ENCODE data around the gene ZW10. TPM values are rescaled to one million over a fixed set of nuclear protein-coding genes. Genes with fewer than 3 reads are reported as not detected.

The ZW10 gene
- total RNA-seq, 1 experiment from 2014 or later: 15.9 TPM

DNA sequence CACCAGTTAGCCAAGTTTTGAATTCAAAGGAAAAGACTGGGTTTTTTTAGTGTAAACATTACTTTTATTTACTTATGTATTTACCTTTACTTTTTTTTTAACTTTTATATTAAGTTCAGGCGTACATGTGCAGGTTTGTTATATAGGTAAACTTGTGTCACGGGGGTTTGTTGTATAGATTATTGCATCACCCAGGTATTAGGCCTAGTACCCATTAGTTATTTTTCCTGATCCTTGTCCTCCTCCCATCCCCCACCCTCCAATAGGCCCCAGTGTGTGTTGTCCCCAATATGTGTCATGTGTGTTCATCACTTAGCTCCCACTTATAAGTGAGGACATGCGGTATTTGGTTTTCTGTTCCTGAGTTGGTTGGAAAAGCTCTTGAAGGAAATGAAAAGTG lies 20.6 kb downstream of the ZW10 start:
- H3K27me3 Mint-ChIP-seq (ENCODE audit: unreplicated experiment): no peaks in the 10 kb centered on the region

DNA sequence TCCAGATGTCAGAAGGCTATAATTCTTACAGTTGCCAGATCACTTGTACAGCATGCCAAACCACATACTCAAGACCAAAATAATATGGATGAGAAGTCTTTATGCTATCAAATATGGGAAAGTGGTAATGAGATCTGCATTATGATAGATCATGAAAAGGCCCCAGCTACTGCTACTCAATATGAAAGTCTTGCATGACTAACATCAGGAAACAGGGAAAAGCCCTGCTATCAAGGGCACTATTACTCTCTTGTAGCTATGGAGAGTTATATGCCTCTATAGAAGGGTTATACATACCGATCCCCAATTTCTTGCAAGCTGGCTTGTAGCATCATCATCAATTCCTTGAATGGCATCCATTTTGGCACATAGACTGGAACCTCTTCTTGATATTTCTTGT lies 37.2 kb downstream of the ZW10 start:
- intact Hi-C loops (cut with micrococcal nuclease; ENCODE audit: unreplicated experiment): no loop called here
- Mint-ChIP-seq H3K9me3 (ENCODE audit: low read depth, unreplicated experiment) (no peaks in the 10 kb centered on the region), H3K27ac (ENCODE audit: unreplicated experiment) (no peak overlapping the region), H3K36me3 (ENCODE audit: insufficient read depth, unreplicated experiment) (peaks cover 10% of the 10 kb centered on the region), H3K27me3 (ENCODE audit: unreplicated experiment) (no peaks in the 10 kb centered on the region), H3K4me1 (ENCODE audit: low read depth, unreplicated experiment) (no peaks in the 10 kb centered on the region), H3K4me3 (ENCODE audit: low read depth, unreplicated experiment) (no peak overlapping the region)
- BruUV-seq (replicated peaks): no TSS peak
- DNase-seq: no peak
- CTCF ChIA-PET: no interaction called here
- TF ChIP-seq, protein P1, sequence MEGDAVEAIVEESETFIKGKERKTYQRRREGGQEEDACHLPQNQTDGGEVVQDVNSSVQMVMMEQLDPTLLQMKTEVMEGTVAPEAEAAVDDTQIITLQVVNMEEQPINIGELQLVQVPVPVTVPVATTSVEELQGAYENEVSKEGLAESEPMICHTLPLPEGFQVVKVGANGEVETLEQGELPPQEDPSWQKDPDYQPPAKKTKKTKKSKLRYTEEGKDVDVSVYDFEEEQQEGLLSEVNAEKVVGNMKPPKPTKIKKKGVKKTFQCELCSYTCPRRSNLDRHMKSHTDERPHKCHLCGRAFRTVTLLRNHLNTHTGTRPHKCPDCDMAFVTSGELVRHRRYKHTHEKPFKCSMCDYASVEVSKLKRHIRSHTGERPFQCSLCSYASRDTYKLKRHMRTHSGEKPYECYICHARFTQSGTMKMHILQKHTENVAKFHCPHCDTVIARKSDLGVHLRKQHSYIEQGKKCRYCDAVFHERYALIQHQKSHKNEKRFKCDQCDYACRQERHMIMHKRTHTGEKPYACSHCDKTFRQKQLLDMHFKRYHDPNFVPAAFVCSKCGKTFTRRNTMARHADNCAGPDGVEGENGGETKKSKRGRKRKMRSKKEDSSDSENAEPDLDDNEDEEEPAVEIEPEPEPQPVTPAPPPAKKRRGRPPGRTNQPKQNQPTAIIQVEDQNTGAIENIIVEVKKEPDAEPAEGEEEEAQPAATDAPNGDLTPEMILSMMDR (IDR thresholded peaks at IDR 0.05; ENCODE audit: unreplicated experiment): no peak

More for the DNA sequence above, 20.6 kb downstream of the ZW10 start:
- no peak for DNase-seq
- CTCF ChIA-PET: no interaction called here
- Mint-ChIP-seq H3K27ac (ENCODE audit: unreplicated experiment) (no peak overlapping the region), H3K4me3 (ENCODE audit: low read depth, unreplicated experiment) (no peak overlapping the region), H3K36me3 (ENCODE audit: insufficient read depth, unreplicated experiment) (peaks cover 6% of the 10 kb centered on the region), H3K9me3 (ENCODE audit: low read depth, unreplicated experiment) (no peaks in the 10 kb centered on the region), H3K4me1 (ENCODE audit: low read depth, unreplicated experiment) (no peaks in the 10 kb centered on the region)
- TF ChIP-seq, protein P1 (IDR thresholded peaks at IDR 0.05; ENCODE audit: unreplicated experiment): no peak
- intact Hi-C loops (cut with micrococcal nuclease; ENCODE audit: unreplicated experiment): no loop called here
- BruUV-seq (replicated peaks): no TSS peak

DNA sequence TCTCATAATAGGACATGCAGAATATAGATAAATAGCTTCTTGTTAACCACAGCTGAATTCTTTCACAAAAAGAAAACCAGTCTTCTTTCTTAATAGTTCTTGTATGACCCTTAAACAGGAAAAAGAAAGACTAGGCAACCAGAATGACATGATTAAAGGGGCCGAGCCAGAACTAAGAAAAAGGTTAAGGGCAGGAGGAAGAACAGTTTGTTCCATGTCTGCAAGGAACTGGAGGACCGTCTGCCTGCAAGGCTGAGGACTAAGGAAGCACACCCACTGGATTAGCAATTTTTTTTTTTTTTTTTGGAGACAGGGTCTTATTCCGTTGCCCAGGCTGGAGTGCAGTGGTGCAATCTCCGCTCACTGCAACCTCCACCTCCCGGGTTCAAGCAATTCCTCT lies 41.4 kb downstream of the ZW10 start:
- no TSS peak for BruUV-seq (replicated peaks)
- Mint-ChIP-seq H3K27ac (ENCODE audit: unreplicated experiment) (no peak overlapping the region), H3K4me1 (ENCODE audit: low read depth, unreplicated experiment) (peaks cover 15% of the 10 kb centered on the region), H3K9me3 (ENCODE audit: low read depth, unreplicated experiment) (no peaks in the 10 kb centered on the region), H3K4me3 (ENCODE audit: low read depth, unreplicated experiment) (no peak overlapping the region), H3K36me3 (ENCODE audit: insufficient read depth, unreplicated experiment) (peaks cover 5% of the 10 kb centered on the region), H3K27me3 (ENCODE audit: unreplicated experiment) (no peaks in the 10 kb centered on the region)
- intact Hi-C loops (cut with micrococcal nuclease; ENCODE audit: unreplicated experiment): no loop called here
- no peak for DNase-seq
- CTCF ChIA-PET: no interaction called here
- TF ChIP-seq, protein P1 (IDR thresholded peaks at IDR 0.05; ENCODE audit: unreplicated experiment): no peak

DNA sequence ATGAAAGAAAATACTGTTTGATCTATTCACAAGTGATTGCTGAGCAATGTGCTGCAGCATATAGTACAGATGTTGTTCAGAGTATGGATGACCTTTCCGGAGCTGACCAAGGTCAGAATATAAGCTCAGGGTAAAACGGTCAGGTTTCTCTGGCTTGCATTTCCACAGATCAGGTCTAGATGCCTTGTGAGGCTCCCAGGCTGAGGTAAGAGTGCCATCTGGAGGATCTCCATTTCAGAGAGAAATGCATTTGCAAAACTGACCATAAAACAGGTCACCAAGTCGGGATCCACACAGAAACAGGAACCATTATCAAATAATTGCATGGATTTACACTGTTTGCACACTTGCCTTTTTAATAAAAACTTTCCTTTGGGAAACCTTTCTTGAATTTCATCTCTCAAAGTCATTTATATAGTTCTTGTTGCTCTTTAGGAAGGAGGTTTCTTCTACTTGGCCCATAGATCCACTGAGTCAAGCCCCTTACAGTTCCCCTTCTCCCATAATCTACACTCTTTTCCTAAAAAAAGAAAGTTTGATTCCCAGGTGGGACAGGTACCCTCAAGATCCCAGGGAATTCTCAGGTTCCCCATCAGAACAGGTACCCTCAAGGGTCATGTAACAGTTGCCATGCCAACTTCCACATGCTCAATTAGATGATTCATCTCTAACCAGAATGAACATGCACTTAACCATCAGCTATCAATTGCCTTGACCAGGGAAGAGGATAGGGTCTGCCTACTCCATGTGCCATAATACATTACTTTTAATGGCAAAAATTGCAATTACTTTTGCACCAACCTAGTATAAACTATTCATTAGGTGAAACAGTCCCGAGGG lies 42.4 kb downstream of the ZW10 start:
- H3K27me3 Mint-ChIP-seq (ENCODE audit: unreplicated experiment): no peaks in the 10 kb centered on the region
- H3K4me1 Mint-ChIP-seq (ENCODE audit: low read depth, unreplicated experiment): peaks cover 20% of the 10 kb centered on the region
- H3K27ac Mint-ChIP-seq (ENCODE audit: unreplicated experiment): no peak overlapping the region
- H3K9me3 Mint-ChIP-seq (ENCODE audit: low read depth, unreplicated experiment): no peaks in the 10 kb centered on the region
- intact Hi-C loops (cut with micrococcal nuclease; ENCODE audit: unreplicated experiment): loop anchor here (1.0 kb wide), 2 partner anchors 177 to 426 kb away; no protein-coding TSS in a partner anchor
- H3K36me3 Mint-ChIP-seq (ENCODE audit: insufficient read depth, unreplicated experiment): peaks cover 5% of the 10 kb centered on the region
- TF ChIP-seq, protein P1 (IDR thresholded peaks at IDR 0.05; ENCODE audit: unreplicated experiment): no peak
- peak; percentile 51 for DNase-seq
- no peak overlapping the region for H3K4me3 Mint-ChIP-seq (ENCODE audit: low read depth, unreplicated experiment)
- no TSS peak for BruUV-seq (replicated peaks)
- CTCF ChIA-PET: interaction anchor here (0.6 to 1.0 kb wide), 4 partner anchors 30 to 417 kb away, joined by 3 to 12 read pairs (median 4); partner anchors contain the start of gene TTC12
